ENCODE data around the gene CCKAR. TPM values are rescaled to one million over a fixed set of nuclear protein-coding genes. Genes with fewer than 3 reads are reported as not detected.

The CCKAR gene
- total RNA-seq, 1 donor from 2014 or later = not detected

DNA sequence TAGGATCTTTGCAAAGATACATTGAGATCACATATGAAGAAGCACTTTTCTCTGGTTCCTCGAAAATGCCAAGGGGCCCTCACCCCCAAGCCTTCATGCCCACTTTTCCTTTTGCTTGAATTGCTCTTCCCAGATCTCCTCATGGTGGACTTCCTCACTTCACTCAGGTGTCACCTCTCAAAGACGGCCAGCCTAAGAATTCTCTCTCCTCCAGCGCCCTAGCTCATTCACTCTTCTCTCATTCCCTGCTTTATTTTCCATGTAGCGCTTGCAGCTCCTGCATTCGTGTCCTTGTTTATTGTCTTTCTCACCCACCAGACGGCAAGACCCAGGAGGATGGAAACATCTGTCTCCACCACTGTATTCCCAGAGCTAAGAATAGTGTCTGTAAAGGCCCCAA, 32.9 kb downstream of the CCKAR start:
- intact Hi-C loops (cut with DNase I) = no loop called here

DNA sequence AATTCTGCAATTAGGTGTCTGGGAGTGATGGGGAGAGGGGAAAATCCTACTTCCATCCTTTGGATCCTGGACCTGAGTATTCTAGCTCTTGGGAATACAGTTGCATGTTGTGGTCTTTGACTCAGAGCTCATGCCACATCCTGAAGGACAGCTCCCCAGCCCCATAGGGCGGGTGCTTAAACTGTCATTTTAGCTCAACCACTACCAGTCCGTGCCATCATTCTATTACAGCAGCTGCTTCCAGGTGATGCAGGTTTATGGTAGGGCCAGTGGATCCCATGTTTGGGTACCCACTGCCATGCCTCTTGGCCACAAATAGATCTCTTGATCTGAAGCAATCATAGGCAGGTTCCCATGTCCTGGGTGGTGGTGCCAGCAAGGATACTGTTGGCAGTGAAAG, 34.7 kb downstream of the CCKAR start:
- H3K27me3 ChIP-seq = no peaks in the 10 kb centered on the region
- H3K9me3 ChIP-seq = no peaks in the 10 kb centered on the region
- TF ChIP-seq, protein P1, sequence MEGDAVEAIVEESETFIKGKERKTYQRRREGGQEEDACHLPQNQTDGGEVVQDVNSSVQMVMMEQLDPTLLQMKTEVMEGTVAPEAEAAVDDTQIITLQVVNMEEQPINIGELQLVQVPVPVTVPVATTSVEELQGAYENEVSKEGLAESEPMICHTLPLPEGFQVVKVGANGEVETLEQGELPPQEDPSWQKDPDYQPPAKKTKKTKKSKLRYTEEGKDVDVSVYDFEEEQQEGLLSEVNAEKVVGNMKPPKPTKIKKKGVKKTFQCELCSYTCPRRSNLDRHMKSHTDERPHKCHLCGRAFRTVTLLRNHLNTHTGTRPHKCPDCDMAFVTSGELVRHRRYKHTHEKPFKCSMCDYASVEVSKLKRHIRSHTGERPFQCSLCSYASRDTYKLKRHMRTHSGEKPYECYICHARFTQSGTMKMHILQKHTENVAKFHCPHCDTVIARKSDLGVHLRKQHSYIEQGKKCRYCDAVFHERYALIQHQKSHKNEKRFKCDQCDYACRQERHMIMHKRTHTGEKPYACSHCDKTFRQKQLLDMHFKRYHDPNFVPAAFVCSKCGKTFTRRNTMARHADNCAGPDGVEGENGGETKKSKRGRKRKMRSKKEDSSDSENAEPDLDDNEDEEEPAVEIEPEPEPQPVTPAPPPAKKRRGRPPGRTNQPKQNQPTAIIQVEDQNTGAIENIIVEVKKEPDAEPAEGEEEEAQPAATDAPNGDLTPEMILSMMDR (IDR thresholded peaks at IDR 0.05) = no peak
- intact Hi-C loops (cut with DNase I) = no loop called here
- H3K4me1 ChIP-seq = no peaks in the 10 kb centered on the region
- no peak for DNase-seq (ENCODE audit: low spot score in 2 of 2)
- H3K27ac ChIP-seq = no peak overlapping the region
- no peaks in the 10 kb centered on the region for H3K36me3 ChIP-seq
- no peak overlapping the region for H3K4me3 ChIP-seq

More for the DNA sequence above, 32.9 kb downstream of the CCKAR start:
- H3K27ac ChIP-seq = no peak overlapping the region
- H3K27me3 ChIP-seq = no peaks in the 10 kb centered on the region
- H3K36me3 ChIP-seq = no peaks in the 10 kb centered on the region
- no peaks in the 10 kb centered on the region for H3K9me3 ChIP-seq
- TF ChIP-seq, protein P1 (IDR thresholded peaks at IDR 0.05) = no peak
- no peak overlapping the region for H3K4me3 ChIP-seq
- DNase-seq (ENCODE audit: low spot score in 2 of 2) = no peak
- H3K4me1 ChIP-seq = no peaks in the 10 kb centered on the region

DNA sequence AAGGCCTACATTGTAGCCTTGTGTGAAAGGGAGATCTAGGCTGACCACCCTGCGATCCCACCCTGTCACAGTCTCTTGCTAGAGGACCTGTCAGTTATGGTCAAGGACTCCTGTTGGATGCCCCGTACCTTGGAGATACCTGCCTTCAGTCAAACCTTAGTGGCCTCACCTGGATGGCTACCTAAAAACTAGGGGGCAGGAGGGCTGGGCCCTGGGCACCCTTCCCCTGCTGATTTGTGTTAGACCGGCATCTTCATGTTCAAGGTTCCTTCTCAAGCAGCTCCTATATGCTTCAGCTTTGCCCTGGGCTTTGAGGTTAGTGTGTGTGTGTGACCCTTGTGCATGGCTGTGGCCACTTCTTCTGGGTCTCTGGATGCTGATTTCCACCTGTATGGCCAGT, 35.3 kb downstream of the CCKAR start:
- Histone ChIP-seq H3K4me3 (no peak overlapping the region), H3K4me1 (no peaks in the 10 kb centered on the region), H3K27ac (no peak overlapping the region), H3K36me3 (no peaks in the 10 kb centered on the region), H3K27me3 (no peaks in the 10 kb centered on the region), H3K9me3 (no peaks in the 10 kb centered on the region)
- DNase-seq (ENCODE audit: low spot score in 2 of 2) = no peak
- TF ChIP-seq, protein P1 (IDR thresholded peaks at IDR 0.05) = no peak
- intact Hi-C loops (cut with DNase I) = no loop called here

DNA sequence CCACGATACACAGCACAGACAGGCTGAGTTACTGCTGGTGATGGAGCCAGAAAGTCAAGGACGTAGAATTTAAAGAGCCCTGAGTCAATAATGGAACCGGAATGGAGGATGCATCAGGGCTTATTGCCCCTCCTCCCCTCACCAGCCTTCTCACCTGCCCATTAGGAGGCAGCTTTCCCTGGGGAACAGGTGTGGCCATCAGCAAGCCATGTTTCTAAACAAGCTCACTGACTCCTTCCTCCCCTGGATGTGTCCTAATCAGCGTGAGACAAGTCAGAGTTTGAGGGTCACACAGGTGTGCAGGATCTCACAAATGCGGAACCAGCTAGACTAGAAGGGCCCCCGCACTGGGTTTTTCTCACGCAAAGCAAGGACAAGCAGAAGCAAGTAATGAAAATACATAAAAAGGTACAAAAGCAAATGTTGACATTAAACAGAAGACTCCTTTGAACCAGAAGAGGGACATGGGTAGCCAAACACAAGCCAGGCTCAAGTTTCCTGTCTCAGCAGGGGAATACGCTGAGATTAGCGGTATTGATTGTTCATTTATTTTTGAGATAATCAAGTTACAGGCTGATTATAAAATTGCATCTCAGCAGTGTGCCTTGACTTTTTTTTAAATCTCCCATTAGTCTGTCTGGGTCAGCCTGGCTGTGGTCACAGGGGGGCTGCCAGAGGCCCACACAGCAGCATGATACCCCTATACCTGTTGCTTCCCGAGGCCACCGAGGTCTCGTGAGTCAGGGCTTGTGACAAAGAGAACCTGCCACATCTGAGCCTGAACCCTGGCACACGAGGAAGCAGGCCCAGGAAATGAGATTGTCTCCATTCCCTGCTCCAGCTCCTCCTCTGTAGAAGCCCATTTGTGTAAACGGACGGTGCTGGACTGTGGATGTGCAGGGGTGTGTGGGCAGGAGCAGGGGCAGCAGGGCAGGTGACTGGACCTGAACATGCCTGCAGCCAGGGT, 37.4 kb downstream of the CCKAR start:
- TF ChIP-seq, protein P1 (IDR thresholded peaks at IDR 0.05) = no peak
- H3K27me3 ChIP-seq = no peaks in the 10 kb centered on the region
- no peak for DNase-seq (ENCODE audit: low spot score in 2 of 2)
- H3K4me1 ChIP-seq = no peaks in the 10 kb centered on the region
- no peak overlapping the region for H3K4me3 ChIP-seq
- no peak overlapping the region for H3K27ac ChIP-seq
- intact Hi-C loops (cut with DNase I) = no loop called here
- H3K36me3 ChIP-seq = no peaks in the 10 kb centered on the region
- H3K9me3 ChIP-seq = no peaks in the 10 kb centered on the region

DNA sequence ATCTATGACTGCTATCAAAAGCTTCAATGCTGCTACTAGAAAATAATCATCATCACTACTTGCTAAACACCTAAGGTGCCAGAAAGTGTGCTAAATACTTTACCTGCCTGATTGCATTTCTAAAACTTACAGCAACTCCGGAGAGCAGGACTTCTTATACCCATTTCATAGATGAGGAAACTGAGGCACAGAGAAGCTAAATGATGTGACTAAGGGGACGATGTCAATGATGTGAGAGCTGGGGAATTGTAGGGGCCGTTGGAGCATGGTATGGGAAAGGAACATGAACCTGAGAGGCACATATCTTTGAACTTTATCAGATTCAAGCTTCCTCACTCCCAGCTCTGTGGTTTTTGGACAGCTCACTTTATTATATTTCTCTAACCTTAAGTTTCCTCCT, 38.7 kb downstream of the CCKAR start:
- intact Hi-C loops (cut with DNase I) = no loop called here
- no peaks in the 10 kb centered on the region for H3K9me3 ChIP-seq
- H3K36me3 ChIP-seq = no peaks in the 10 kb centered on the region
- no peaks in the 10 kb centered on the region for H3K27me3 ChIP-seq
- H3K4me3 ChIP-seq = no peak overlapping the region
- no peak overlapping the region for H3K27ac ChIP-seq
- no peak for DNase-seq (ENCODE audit: low spot score in 2 of 2)
- no peaks in the 10 kb centered on the region for H3K4me1 ChIP-seq
- TF ChIP-seq, protein P1 (IDR thresholded peaks at IDR 0.05) = no peak
